IPS DF 19.7 (cell line): ENCODE results near the gene PTGFRN.

Source experiments
- DNase-seq: peaks from one replicate; pipeline ENCODE4 v3.0.0-alpha.2; 2013; ENCODE audit warnings: low read depth, low spot score

The PTGFRN gene

DNA sequence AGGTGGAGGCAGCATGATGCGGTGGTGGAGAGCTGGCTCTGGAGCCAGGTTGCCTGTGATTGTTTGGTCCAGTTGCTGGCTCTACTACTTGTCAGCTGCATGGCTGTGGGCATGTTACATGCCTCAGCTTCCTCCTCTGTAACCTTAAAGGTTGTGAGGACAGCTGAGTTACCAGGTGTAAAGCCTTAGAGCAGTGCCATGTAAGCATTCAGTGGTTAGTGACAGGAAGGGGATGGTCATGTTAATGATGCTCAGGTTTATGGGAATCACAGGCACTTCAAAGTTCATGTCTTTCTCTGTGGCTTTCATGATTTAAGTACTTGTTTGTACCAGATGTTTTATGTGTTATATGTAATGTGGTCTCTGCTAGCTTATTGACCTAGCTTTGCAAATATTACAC lies 32.6 kb downstream of the PTGFRN start:
- no peak for DNase-seq

- DNase-seq = no peak
These were observed 33.7 kb downstream of the PTGFRN start for GRCh38 chr1:116943438-116943837.

- no peak for DNase-seq
These were observed 34.9 kb downstream of the PTGFRN start for GRCh38 chr1:116944613-116945012.

DNA sequence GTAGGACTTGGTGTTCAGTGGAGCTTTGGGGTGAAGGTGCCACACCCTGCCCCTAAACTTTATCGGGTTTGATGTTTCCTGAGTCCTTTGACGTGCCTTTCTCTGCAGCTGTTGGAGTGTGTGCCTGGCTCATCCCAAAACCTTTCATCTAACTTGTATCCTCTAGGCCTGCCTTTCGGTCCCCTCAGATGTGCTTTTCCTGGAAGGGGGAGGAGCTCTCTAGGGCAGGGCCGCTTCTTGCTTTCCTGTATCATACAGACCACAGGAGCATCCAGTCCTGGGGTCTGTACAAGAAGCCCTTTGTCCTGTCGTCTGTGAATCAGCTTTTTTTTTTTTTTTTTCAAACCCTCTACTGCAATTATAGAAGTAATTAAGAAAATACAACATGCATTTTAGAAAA lies 35.7 kb downstream of the PTGFRN start:
- no peak for DNase-seq

GRCh38 chr1:116945996-116946395 lies 36.3 kb downstream of the PTGFRN start:
- no peak for DNase-seq

- no peak for DNase-seq
These were observed 37.6 kb downstream of the PTGFRN start for GRCh38 chr1:116947092-116947860.

GRCh38 chr1:116948046-116948445 lies 38.3 kb downstream of the PTGFRN start:
- DNase-seq = no peak

DNA sequence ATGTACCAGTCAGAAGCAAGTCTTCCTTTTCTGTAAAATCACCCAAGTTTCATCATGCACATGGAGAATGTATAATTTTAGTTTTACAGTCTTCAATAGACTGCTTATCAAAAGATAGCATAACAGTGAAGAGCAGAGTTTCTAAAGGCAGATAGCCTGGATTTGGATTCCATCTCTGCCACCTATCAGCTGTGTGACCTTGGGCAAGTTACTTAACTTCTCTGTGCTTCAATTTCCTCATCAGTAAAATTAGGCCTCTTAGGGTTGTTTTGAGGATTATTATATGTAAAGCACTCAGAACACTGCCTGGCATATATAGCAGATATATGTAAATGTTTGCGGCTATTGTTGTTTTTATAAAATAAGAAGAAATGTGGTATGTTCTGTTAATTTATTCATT lies 38.9 kb downstream of the PTGFRN start:
- no peak for DNase-seq

DNA sequence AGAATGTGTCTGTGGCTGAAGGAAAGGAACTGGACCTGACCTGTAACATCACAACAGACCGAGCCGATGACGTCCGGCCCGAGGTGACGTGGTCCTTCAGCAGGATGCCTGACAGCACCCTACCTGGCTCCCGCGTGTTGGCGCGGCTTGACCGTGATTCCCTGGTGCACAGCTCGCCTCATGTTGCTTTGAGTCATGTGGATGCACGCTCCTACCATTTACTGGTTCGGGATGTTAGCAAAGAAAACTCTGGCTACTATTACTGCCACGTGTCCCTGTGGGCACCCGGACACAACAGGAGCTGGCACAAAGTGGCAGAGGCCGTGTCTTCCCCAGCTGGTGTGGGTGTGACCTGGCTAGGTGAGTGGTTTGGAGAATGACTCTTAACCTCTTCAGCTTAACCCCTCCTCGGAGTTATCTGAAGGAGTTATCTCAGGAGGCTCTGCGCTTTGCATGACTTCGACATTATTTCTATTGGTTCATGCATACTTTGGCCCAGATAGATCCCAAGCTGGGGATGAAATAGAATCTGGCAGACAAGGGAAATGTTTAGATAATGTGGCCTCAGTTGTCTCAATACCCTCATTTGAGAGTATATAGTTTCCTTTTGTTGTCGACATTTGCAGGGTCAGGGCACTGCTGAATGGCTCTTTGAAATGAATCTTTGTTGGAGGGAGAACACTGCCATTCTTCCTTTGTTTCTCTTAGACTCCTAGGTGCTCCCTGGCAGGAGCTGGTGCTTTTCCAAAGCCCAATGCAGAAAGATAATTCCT lies 39.7 kb downstream of the PTGFRN start:
- no peak for DNase-seq

GRCh38 chr1:116950517-116951199 lies 40.9 kb downstream of the PTGFRN start:
- no peak for DNase-seq

GRCh38 chr1:116951200-116951935 lies 41.7 kb downstream of the PTGFRN start:
- no peak for DNase-seq

GRCh38 chr1:116952738-116953275 lies 43.1 kb downstream of the PTGFRN start:
- DNase-seq = no peak

- DNase-seq = no peak
These were observed 44.7 kb downstream of the PTGFRN start for GRCh38 chr1:116954440-116954839.

DNA sequence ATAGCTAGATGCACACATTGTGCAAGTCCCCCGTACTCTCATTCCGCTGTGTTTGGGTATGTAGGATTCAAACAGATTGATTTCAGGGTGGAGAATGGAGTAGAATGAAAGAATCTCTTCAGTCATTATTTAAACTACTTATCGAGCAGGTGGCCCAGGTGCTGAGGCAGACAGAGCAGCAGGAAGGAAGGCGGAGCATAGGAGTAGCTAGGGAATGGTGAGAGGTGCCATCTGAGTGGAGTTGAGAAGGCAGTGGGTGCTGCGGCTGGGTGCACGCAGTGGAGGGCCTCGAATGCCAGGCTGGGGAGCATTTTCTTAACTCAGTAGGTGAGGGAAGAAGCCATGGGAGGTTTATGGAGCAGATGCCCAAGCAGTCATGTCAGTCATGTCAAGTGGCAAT lies 46.7 kb downstream of the PTGFRN start:
- DNase-seq = no peak

DNA sequence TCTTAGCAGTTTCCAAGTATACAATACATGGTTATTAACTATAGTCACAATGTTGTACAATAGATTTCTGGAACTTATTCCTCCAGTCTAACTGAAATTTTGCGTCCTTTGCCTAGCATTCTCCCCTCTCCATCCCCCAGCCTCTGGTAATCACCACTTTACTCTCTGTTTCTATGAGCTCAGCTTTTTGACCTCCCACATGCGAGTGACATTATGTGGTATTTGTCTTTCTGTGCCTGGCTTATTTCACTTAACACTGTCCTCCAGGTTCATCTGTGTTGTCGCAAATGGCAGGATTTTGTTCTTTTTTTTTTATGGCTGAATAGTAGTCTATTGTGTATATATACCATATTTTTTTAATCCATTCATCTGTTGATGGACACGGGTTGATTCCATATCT lies 47.9 kb downstream of the PTGFRN start:
- no peak for DNase-seq

GRCh38 chr1:116958110-116958509 lies 48.4 kb downstream of the PTGFRN start:
- no peak for DNase-seq

DNA sequence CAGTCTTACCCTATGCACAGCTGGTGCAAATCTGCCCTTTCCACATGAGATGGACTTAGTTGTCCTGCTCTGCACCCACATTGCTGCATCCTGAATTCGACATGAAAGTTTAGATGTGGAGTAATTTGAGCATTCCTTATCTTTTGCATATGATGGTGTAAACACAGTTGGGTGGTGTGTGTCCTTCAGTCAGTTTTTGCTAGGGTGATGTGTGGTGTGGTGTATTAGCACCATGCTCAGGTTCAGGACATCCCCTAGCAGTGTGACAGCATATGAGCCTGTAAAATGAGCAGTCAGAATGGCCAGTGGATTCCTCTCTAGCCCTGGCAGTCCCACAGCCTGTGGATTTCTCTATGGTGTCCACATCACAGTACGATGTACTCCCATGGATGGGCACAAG lies 49.3 kb downstream of the PTGFRN start:
- no peak for DNase-seq

DNA sequence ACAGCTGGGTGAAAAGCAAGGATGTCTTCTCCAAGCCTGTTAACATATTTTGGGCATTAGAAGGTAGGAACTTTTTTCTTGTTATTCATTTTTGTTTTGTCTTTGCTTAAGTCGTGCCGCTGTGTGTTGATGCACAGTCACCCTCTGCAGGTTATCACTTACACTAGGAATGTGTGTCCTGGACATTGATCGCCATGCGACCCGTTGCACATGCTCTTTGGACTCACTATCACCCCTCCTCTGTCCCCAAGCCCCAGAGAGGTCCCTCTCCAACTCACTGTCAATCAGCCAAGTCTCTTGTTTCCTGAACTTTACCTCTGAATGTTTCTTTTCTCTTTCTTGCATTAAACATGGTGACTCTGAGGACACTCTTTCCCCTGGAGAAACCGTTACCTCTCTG lies 51.9 kb downstream of the PTGFRN start:
- no peak for DNase-seq

- DNase-seq = no peak
These were observed 53.4 kb downstream of the PTGFRN start for GRCh38 chr1:116962987-116963639.

GRCh38 chr1:116966791-116967190 lies 57.1 kb downstream of the PTGFRN start:
- no peak for DNase-seq

DNA sequence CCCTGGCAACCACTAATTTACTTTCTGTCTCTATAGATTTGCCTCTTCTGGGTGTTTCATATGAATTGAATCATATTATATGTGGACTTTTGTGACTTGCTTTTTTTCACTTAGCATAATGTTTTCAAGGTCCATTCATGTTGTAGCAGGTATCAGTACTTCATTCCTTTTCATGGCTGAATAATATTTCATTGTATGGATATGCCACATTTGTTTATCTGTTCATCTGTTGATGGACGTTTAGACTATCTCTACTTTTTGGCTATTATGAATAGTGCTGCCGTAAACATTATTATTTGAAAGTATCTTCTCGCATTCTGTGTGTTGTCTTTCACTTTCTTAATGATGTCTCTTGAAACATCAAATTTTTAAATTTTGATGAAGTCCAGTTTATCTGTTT lies 59.0 kb downstream of the PTGFRN start:
- no peak for DNase-seq
